Muscle layer of duodenum (tissue), 2 donors: ENCODE data around the gene PTPN21.
A peak's percentile ranks its signal among the peaks of the same experiment; 100 is the strongest.

Source experiments
- H3K27ac ChIP-seq: one replicate; pipeline ENCODE4 v1.7.0; 2013; ENCODE audit warnings: mild to moderate bottlenecking, low read length
- H3K27me3 ChIP-seq: one replicate; pipeline ENCODE4 v1.7.0; 2013; ENCODE audit warnings: low read depth, mild to moderate bottlenecking, control low read depth, low read length
- H3K36me3 ChIP-seq, 2 donors: one replicate each; pipeline ENCODE4 v1.7.0; 2013; ENCODE audit warnings: low read length in 2 of 2, control low read depth in 1 of 2, mild to moderate bottlenecking in 1 of 2; ENCODE audit not compliant: insufficient read depth in 2 of 2, control insufficient read depth in 1 of 2
- H3K4me1 ChIP-seq, 2 donors: one replicate each; pipeline ENCODE4 v1.7.0; 2013; ENCODE audit warnings: low read length in 2 of 2, mild to moderate bottlenecking in 2 of 2, control low read depth in 1 of 2, moderate library complexity in 1 of 2; ENCODE audit not compliant: insufficient read depth in 2 of 2, control insufficient read depth in 1 of 2
- H3K4me3 ChIP-seq, 2 donors: one replicate each; pipeline ENCODE4 v1.7.0; 2013; ENCODE audit warnings: low read length in 2 of 2, low read depth in 1 of 2, mild to moderate bottlenecking in 1 of 2
- H3K9me3 ChIP-seq, 2 donors: one replicate each; pipeline ENCODE4 v1.7.0; 2013; ENCODE audit warnings: low read length in 2 of 2, control low read depth in 1 of 2, mild to moderate bottlenecking in 1 of 2; ENCODE audit not compliant: control insufficient read depth in 1 of 2
- donor health status: healthy.

PTPN21 gene

GRCh38 chr14:88554457-88555286 lies at the start of gene PTPN21:
Gene PTPN21, minus strand, starts transcription at chr14:88555007. Its CDS starts 4,590 bp downstream, at chr14:88550417.
- Histone ChIP-seq H3K4me1 (peaks cover 19 to 26% of the 10 kb centered on the region in 2 donors), H3K9me3 (no peaks in the 10 kb centered on the region), H3K4me3 (peak within 1 kb of the TSS; percentile 81 to 90), H3K27me3 (no peaks in the 10 kb centered on the region), H3K36me3 (no peaks in the 10 kb centered on the region), H3K27ac (peak within 1 kb of the TSS; percentile 79)

DNA sequence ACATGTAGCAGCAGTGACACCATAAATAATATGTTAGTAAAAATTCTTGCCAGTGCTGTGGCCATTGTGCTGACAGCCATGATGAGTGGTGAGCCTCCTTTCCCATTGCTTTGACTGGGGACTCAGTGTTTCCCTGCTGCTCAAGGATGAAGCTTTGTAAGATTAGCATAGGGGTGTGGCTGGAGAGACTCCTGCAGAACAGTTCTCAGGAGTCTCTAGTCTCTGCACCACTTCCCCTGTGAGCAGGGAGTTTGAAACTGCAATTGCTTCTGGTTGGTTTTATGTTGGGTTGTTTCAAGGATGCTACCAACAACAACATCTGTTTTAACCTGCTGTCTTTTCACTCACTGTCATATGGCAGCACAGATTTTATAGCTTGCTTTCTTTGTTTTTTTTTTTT lies 49.4 kb upstream of the PTPN21 start:
- Histone ChIP-seq H3K4me3 (no peak overlapping the region), H3K9me3 (no peaks in the 10 kb centered on the region), H3K36me3 (peaks cover 71 to 94% of the 10 kb centered on the region in 2 donors), H3K27ac (no peak overlapping the region), H3K4me1 (no peaks in the 10 kb centered on the region), H3K27me3 (no peaks in the 10 kb centered on the region)

- Histone ChIP-seq H3K4me3 (no peak overlapping the region), H3K36me3 (peaks cover 73 to 81% of the 10 kb centered on the region in 2 donors), H3K4me1 (no peaks in the 10 kb centered on the region), H3K27ac (no peak overlapping the region), H3K9me3 (no peaks in the 10 kb centered on the region), H3K27me3 (no peaks in the 10 kb centered on the region)
Measured at GRCh38 chr14:88599761-88600439, 45.1 kb upstream of the PTPN21 start.

- Histone ChIP-seq H3K4me1 (no peaks in the 10 kb centered on the region), H3K36me3 (peaks cover 75 to 78% of the 10 kb centered on the region in 2 donors)
Measured at GRCh38 chr14:88599326-88599725, 44.5 kb upstream of the PTPN21 start.

DNA sequence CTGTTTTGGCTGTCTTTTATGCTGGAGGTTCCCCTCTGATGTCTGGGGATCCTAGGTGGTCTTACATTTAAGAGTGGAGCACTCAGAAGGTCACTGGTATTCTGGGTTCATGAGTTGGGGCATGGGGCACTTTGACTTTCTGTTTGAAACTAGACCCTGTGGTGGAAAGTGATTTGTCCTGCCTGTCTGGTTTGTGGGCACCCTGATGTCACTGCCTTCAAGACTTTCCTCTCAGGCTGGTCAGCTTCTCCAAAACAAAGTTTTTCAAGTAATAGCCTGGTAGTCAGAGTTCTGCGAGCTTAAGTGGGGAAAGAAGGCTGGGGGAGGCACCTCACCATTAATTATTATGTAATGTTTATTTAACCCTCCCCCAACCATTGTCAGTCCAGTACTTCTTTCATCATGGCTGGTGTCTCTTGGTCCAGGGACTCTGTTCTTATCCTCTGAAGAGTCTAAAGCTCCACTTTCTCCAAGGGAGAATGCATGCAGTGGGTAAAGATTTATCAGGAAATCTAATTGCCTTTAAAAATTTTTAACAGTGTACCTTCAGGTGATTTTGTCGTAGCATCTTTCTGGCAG lies 43.4 kb upstream of the PTPN21 start:
- Histone ChIP-seq H3K36me3 (peaks cover 72 to 78% of the 10 kb centered on the region in 2 donors), H3K27ac (no peak overlapping the region), H3K4me1 (no peaks in the 10 kb centered on the region), H3K9me3 (no peaks in the 10 kb centered on the region), H3K27me3 (no peaks in the 10 kb centered on the region), H3K4me3 (no peak overlapping the region)

More at GRCh38 chr14:88599326-88599725, 44.5 kb upstream of the PTPN21 start:
- Histone ChIP-seq H3K4me3 (no peak overlapping the region), H3K27ac (no peak overlapping the region), H3K27me3 (no peaks in the 10 kb centered on the region), H3K9me3 (no peaks in the 10 kb centered on the region)

DNA sequence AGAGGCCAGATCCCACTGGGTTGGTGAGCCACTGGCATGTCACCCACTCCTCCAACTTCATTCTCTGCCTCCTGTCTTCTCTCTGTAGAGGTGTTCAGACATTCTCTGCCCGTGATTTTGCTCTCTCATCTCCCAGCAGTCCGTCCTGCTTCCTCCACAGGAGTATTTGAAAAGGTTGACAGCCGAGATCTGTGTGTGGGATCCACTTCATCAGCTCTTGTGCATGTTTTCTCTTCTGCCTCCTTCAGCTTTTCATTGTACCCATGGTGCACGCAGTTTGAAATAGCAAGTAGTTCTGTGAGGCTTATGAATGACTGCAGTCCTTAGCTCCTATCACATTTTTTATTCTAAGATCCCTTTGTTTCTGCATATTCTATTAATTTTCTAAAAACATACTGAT lies 42.8 kb upstream of the PTPN21 start:
- H3K9me3 ChIP-seq: no peaks in the 10 kb centered on the region
- no peaks in the 10 kb centered on the region for H3K4me1 ChIP-seq
- H3K27ac ChIP-seq: no peak overlapping the region
- H3K27me3 ChIP-seq: no peaks in the 10 kb centered on the region
- no peak overlapping the region for H3K4me3 ChIP-seq
- peaks cover 68 to 75% of the 10 kb centered on the region in 2 donors for H3K36me3 ChIP-seq

DNA sequence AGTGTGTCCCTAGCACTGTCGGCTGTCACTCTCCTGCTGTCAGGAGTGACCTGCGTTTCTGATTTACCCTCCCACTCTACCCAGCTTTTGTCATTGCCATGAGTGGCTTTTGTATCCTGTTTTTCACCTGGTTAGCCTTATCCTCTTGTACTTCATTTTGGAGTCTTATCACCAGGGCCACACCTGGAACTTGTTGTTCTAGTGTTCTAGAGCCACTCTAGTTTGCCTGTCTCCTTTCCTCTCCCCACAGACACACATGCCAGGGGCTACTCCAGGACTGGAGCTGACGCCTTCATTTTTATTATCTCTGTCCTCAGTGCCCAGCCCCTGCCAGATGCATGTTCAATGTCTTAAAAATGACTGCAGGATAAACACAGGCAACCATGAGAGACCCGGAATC lies 42.2 kb upstream of the PTPN21 start:
- no peak overlapping the region for H3K4me3 ChIP-seq
- H3K9me3 ChIP-seq: no peaks in the 10 kb centered on the region
- H3K36me3 ChIP-seq: peaks cover 62 to 69% of the 10 kb centered on the region in 2 donors

DNA sequence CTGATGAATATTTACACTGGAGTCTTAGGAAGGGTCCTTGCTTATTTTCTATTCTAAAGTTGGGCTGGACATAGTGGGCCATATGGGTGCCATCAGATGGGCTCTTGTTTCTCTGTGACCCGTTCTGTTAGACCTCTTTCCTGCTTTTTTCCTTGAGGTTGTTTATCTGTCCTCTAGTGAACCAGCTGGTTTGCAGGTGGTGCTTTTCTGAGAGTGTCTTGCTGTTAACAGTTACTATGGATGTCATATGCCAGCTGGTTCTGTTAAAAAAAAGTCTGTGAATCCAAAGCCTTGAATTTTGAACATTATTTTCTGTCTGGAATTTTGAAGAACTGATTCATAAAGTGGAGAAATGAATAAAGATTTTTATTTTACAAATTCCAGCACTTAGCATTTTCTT lies 37.2 kb upstream of the PTPN21 start:
- no peaks in the 10 kb centered on the region for H3K27me3 ChIP-seq
- peaks cover 0 to 16% of the 10 kb centered on the region in 2 donors for H3K4me1 ChIP-seq
- H3K27ac ChIP-seq: no peak overlapping the region
- H3K9me3 ChIP-seq: no peaks in the 10 kb centered on the region
- H3K4me3 ChIP-seq: no peak overlapping the region
- peaks cover 31 to 37% of the 10 kb centered on the region in 2 donors for H3K36me3 ChIP-seq

More for the DNA sequence above, 42.2 kb upstream of the PTPN21 start:
- H3K27me3 ChIP-seq: no peaks in the 10 kb centered on the region
- no peaks in the 10 kb centered on the region for H3K4me1 ChIP-seq
- no peak overlapping the region for H3K27ac ChIP-seq

GRCh38 chr14:88590173-88590572 lies 35.4 kb upstream of the PTPN21 start:
- H3K27ac ChIP-seq: no peak overlapping the region
- no peaks in the 10 kb centered on the region for H3K9me3 ChIP-seq
- H3K27me3 ChIP-seq: no peaks in the 10 kb centered on the region
- peaks cover 0 to 16% of the 10 kb centered on the region in 2 donors for H3K4me1 ChIP-seq
- H3K4me3 ChIP-seq: no peak overlapping the region
- peaks cover 26 to 50% of the 10 kb centered on the region in 2 donors for H3K36me3 ChIP-seq

DNA sequence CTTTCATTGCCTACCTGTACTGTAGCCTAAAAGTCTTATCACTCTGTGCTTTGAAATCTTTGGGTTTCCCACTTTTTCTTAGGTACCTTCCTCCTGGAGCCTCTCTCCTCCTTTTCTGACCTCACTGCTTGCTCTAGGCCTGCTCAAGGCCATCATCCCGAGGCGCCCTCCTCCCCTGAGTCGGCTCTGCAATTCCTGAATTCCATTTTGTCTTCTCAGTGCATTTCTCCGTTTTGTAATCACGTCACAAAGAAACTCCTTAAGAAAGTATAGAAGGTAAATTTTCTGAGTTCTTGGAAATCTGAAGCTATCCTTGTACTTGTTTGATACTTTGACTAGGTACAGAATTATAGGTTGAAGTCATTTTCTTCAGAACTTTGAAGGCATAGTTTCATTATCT lies 33.3 kb upstream of the PTPN21 start:
- Histone ChIP-seq H3K27ac (no peak overlapping the region), H3K27me3 (no peaks in the 10 kb centered on the region), H3K9me3 (no peaks in the 10 kb centered on the region), H3K36me3 (peaks cover 12 to 50% of the 10 kb centered on the region in 2 donors), H3K4me3 (no peak overlapping the region), H3K4me1 (peaks cover 0 to 16% of the 10 kb centered on the region in 2 donors)

DNA sequence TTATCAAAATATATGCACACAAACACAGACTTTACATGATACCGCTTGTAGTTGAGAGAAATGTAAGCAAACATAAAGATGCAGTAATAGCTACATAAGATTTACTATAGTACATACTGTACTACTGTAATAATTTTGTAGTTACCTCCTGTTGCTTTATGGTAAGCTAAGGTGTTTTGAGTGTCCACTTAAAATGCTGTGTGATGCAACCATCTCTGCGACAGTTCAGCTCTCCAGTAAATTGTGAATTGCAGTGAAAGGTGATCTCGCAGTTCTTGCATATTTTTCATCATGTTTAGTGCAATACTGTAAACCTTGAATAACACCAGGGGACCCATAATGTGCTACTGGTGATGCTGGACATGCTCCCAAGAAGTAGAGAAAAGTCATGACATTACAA lies 29.6 kb upstream of the PTPN21 start:
- no peak overlapping the region for H3K27ac ChIP-seq
- H3K27me3 ChIP-seq: no peaks in the 10 kb centered on the region
- no peak overlapping the region for H3K4me3 ChIP-seq
- H3K4me1 ChIP-seq: no peaks in the 10 kb centered on the region
- H3K36me3 ChIP-seq: peaks cover 20 to 60% of the 10 kb centered on the region in 2 donors
- H3K9me3 ChIP-seq: no peaks in the 10 kb centered on the region
